Heart left ventricle (tissue), 16 donors: ENCODE results near the gene UCN3. TPM values are rescaled to one million over a fixed set of nuclear protein-coding genes. Genes with fewer than 3 reads are reported as not detected.

Experiments used
- ATAC-seq, 4 donors: fragments of 200-7000 bp; cut with Tn5 transposase; one replicate each; pipeline ENCODE4 v1.9.1; 2020 to 2022; ENCODE audit warnings: moderate library complexity in 4 of 4, mild to moderate bottlenecking in 3 of 4, moderate number of reproducible peaks in 1 of 4
- DNase-seq, 5 donors: peaks; one replicate each; pipeline ENCODE4 v3.0.0-alpha.2; 2020
- H3K27ac ChIP-seq, 12 donors: fragments of 200-600 bp; sonication (generic) in 4 of 12; one replicate each; pipeline versions ENCODE4 v1.5.0 to v1.8.0; 2016 to 2022; ENCODE audit warnings: mild to moderate bottlenecking in 2 of 12
- H3K27me3 ChIP-seq, 9 donors: fragments of 200-600 bp; sonication (generic) in 2 of 9; one replicate each; pipeline versions ENCODE4 v1.5.1 to v1.8.0; 2016 to 2022; ENCODE audit warnings: mild to moderate bottlenecking in 3 of 9
- H3K36me3 ChIP-seq, 9 donors: fragments of 200-600 bp; sonication (generic) in 2 of 9; one replicate each; pipeline versions ENCODE4 v1.5.0 to v1.8.0; 2018 to 2022; ENCODE audit warnings: mild to moderate bottlenecking in 2 of 9
- H3K4me1 ChIP-seq, 12 donors: fragments of 200-600 bp; sonication (generic) in 4 of 12; one replicate each; pipeline versions ENCODE4 v1.5.0 to v1.8.0; 2016 to 2022; ENCODE audit warnings: mild to moderate bottlenecking in 3 of 12
- H3K4me3 ChIP-seq, 12 donors: fragments of 200-600 bp; sonication (generic) in 4 of 12; one replicate each; pipeline versions ENCODE4 v1.5.0 to v1.8.0; 2017 to 2022; ENCODE audit warnings: mild to moderate bottlenecking in 9 of 12, moderate library complexity in 4 of 12
- H3K9me3 ChIP-seq, 12 donors: fragments of 200-600 bp; sonication (generic) in 4 of 12; one replicate each; pipeline versions ENCODE4 v1.5.0 to v1.8.0; 2016 to 2022; ENCODE audit warnings: mild to moderate bottlenecking in 1 of 12
- POLR2A ChIP-seq, 2 donors: fragments of 450-650 bp; IDR thresholded peaks; one replicate each; pipeline ENCODE4 v1.6.1; 2017; ENCODE audit warnings: antibody characterized with exemption in 2 of 2, mild to moderate bottlenecking in 2 of 2, moderate library complexity in 2 of 2
- WGBS, 4 donors: extraction: QIAGEN DNeasy Blood & Tissue Kit in 2 of 4; methylation state at CpG; one replicate each; pipeline versions ENCODE4 v1.1.5 to v1.1.7; 2013 to 2018; 5-methylcytosine and 5-hydroxymethylcytosine counted together
- intact Hi-C, 10 donors: fragments of 100-400 bp; cut with DNase I; formaldehyde crosslinking; loops; one replicate each; pipeline versions ENCODE4 v1.11.1 to v1.14.2; 2022
- polyA plus RNA-seq, 2 donors: library from polyadenylated mRNA; stranded (reverse); fragments of 200-250 nt; gene quantifications; one replicate each; pipeline ENCODE4 v1.2.3, GENCODE V29; 2013
- total RNA-seq, 9 donors: library from RNA; depleted of rRNA in 2 of 9; stranded (reverse); fragments of >200 nt in 2 of 9; fragmentation: NEBNext Ultra II Directional in 3 of 9; extraction: Animal tissue kit (Norgen Biotek cat#: 25700) in 3 of 9; gene quantifications; one replicate each; pipeline versions ENCODE4 v1.1.0 to v1.2.4, GENCODE V29; 2016 to 2023
- TF ChIP-seq, protein P1 (sequence below), 12 donors: fragments of 200-600 bp; sonication (generic) in 4 of 12; IDR thresholded peaks; one replicate each; pipeline versions ENCODE4 v1.5.0 to v1.8.0; 2018 to 2022; ENCODE audit warnings: antibody characterized with exemption in 12 of 12, mild to moderate bottlenecking in 5 of 12
- donor health status: ischemic (EF 13 %, LVEDD 7.1; RV severe dilation, severe dysfunction).
- donor health status: healthy with polysubstance abuse.
- donor health status: DM: no; HTN: yes; CAD: no.
- donor health status: DM: no; HTN: no; CAD: no.
- donor health status: ischemic (EF 25% LVEDD 6.9; RV normal size, moderate dysfunction).
- donor health status: ischemic (EF 25% LVEDD 5.7; RV mildly dilated, moderate dysfunction).
- donor health status: healthy.
- donor health status: DM: yes; HTN: yes; CAD: no.
- donor health status: ischemic (EF 35%, LVEDD 5.7; RV mildly dilated, moderate dysfunction).
- donor health status: nonischemic (EF 11% LVEDD 7.7; RV severe dilation, severe dysfunction).
- donor health status: DM: yes; HTN: yes; CAD: no.
- donor health status: PGD.
- donor health status: ischemic (EF 29% LVEDD 5.4; RV normal size, mild dysfunction).
- donor health status: nonischemic (EF 23%, LVEDD 6.1; RV moderate dilation, normal function).

The UCN3 gene
- total and polyA plus RNA-seq, 11 donors, result not detected

GRCh38 chr10:5381187-5381586 lies 16.4 kb downstream of the UCN3 start:
- TF ChIP-seq POLR2A (IDR thresholded peaks at IDR 0.05), result no peak
- TF ChIP-seq, protein P1, sequence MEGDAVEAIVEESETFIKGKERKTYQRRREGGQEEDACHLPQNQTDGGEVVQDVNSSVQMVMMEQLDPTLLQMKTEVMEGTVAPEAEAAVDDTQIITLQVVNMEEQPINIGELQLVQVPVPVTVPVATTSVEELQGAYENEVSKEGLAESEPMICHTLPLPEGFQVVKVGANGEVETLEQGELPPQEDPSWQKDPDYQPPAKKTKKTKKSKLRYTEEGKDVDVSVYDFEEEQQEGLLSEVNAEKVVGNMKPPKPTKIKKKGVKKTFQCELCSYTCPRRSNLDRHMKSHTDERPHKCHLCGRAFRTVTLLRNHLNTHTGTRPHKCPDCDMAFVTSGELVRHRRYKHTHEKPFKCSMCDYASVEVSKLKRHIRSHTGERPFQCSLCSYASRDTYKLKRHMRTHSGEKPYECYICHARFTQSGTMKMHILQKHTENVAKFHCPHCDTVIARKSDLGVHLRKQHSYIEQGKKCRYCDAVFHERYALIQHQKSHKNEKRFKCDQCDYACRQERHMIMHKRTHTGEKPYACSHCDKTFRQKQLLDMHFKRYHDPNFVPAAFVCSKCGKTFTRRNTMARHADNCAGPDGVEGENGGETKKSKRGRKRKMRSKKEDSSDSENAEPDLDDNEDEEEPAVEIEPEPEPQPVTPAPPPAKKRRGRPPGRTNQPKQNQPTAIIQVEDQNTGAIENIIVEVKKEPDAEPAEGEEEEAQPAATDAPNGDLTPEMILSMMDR (IDR thresholded peaks at IDR 0.05), result no peak
- ATAC-seq, result no peak
- intact Hi-C loops, result loop anchor here in 4 of 10 donors (5.0 to 10.0 kb wide), 5 partner anchors 51 to 536 kb away; partner anchors contain the start of gene AKR1C3 (in 1 of the 4)

DNA sequence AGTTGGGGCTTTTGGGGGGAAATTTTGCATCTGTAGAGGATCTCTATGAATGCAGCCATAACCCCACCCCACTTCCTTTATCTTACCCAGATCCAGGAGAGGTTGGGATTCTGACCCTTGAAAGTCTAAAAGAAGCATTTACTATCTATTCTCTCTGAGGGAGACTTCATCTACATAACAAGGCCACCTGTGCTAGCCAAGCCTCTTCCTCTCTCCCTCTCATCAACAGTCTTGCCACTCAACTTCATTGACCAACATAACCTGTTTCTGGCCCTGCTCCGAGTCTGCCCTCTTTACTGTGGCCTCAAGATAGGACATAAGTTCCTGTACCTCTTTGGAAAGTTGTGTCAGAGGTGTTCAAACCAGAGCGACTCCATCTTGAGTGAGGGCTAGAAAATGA lies 20.5 kb downstream of the UCN3 start:
- no peaks in the 10 kb centered on the region for H3K4me1 ChIP-seq
- no peak overlapping the region for H3K27ac ChIP-seq
- no peaks in the 10 kb centered on the region for H3K27me3 ChIP-seq
- TF ChIP-seq, protein P1 (IDR thresholded peaks at IDR 0.05), result no peak
- TF ChIP-seq POLR2A (IDR thresholded peaks at IDR 0.05), result no peak
- intact Hi-C loops, result loop anchor here in 6 of 10 donors (2.0 to 10.0 kb wide), 8 partner anchors 90 to 540 kb away; partner anchors contain the start of gene AKR1C3 (in 1 of the 6)
- ATAC-seq (no peak), DNase-seq (no peak)
- H3K9me3 ChIP-seq, result peaks cover 0 to 19% (median 6%) of the 10 kb centered on the region in 12 donors
- H3K36me3 ChIP-seq, result no peaks in the 10 kb centered on the region
- no peak overlapping the region for H3K4me3 ChIP-seq
- WGBS, 4 donors, result 86 to 92% (median 87%) methylated on average over 2 of the region's 2 CpGs

More at GRCh38 chr10:5381187-5381586, 16.4 kb downstream of the UCN3 start:
- Histone ChIP-seq H3K4me3 (no peak overlapping the region), H3K4me1 (no peaks in the 10 kb centered on the region), H3K27me3 (no peaks in the 10 kb centered on the region), H3K27ac (no peak overlapping the region), H3K9me3 (no peaks in the 10 kb centered on the region), H3K36me3 (no peaks in the 10 kb centered on the region)
- DNase-seq, result no peak
- 94 to 96% (median 95%) methylated on average over 2 of the region's 2 CpGs for WGBS, 4 donors

DNA sequence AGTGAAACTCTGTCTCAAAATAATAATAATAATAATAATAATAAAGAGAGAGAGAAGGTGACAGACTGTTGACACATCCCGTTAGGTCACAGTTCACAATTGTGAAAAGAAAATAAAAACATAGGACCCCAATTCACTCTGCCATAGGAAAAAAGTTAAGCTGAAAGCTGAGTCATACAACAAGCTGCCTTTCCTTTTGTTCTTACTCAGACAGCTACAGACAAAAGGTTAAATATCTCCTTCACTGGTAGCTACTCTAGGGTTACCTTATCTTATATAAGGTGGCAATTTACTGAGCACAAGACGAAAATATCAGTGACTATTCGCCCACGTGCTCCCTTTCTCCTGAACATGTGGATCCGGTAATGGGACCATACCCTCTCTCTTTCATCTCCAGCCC lies 22.4 kb downstream of the UCN3 start:
- ATAC-seq (no peak), DNase-seq (no peak)
- H3K4me3 ChIP-seq, result no peak overlapping the region
- 86 to 91% (median 86%) methylated on average over 5 of the region's 5 CpGs for WGBS, 4 donors
- TF ChIP-seq, protein P1 (IDR thresholded peaks at IDR 0.05), result no peak
- TF ChIP-seq POLR2A (IDR thresholded peaks at IDR 0.05), result no peak
- no peaks in the 10 kb centered on the region for H3K4me1 ChIP-seq
- no peaks in the 10 kb centered on the region for H3K36me3 ChIP-seq
- H3K9me3 ChIP-seq, result peaks cover 0 to 39% (median 18%) of the 10 kb centered on the region in 12 donors
- no peaks in the 10 kb centered on the region for H3K27me3 ChIP-seq
- no peak overlapping the region for H3K27ac ChIP-seq
- intact Hi-C loops, result loop anchor here in 6 of 10 donors (5.0 to 10.0 kb wide), 6 partner anchors 92 to 542 kb away; partner anchors contain the start of gene AKR1C3 (in 1 of the 6)

DNA sequence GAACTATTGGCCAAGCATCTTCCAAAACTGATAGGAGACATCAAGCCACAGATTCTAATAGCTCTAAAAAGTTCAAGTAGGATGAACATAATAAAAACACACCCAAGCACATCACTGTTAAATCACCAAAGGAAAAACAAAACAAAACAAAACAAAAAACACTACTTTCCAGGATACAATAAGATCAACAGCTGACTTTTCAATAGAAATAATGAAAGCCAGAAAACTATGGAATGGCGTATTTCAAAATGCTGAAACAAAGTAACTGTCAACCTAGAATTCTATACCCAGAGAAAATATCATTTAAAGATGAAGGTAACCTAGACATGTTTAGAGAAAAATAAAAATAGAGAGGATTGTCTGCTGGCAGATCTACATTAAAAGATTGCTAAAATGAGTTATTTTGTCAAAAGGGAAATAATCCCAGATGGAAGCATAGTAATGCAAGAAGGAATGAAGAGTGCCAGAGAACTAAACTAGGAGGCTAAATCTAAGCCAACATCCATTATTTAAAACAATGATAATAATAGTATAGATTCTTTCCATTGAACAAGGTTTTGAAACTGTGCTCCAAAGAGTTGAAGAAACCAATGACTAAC lies 25.9 kb downstream of the UCN3 start:
- Histone ChIP-seq H3K9me3 (peaks cover 0 to 40% (median 18%) of the 10 kb centered on the region in 12 donors), H3K4me1 (no peaks in the 10 kb centered on the region), H3K4me3 (no peak overlapping the region), H3K36me3 (no peaks in the 10 kb centered on the region), H3K27me3 (no peaks in the 10 kb centered on the region), H3K27ac (no peak overlapping the region)
- no peak for DNase-seq
- TF ChIP-seq, protein P1 (IDR thresholded peaks at IDR 0.05), result no peak
- TF ChIP-seq POLR2A (IDR thresholded peaks at IDR 0.05), result no peak
- intact Hi-C loops, result no loop called here
- WGBS, 4 donors, result 87 to 99% (median 97%) methylated on average over 1 of the region's 1 CpG
- ATAC-seq, result no peak
